AG09309 (cell line): ENCODE data around the gene HAAO.
"Not testable (repeated sequence)": the region's sequence is repeated elsewhere in the genome, so short reads cannot be mapped to it uniquely, and the experiment has no call there.

ENCODE experiments used
- DNase-seq: peaks from one replicate; pipeline ENCODE4 v3.0.0-alpha.2; 2010; ENCODE audit warnings: low read depth
- H3K4me3 ChIP-seq: 2 replicates; pipeline ENCODE4 v1.5.1; 2011; ENCODE audit warnings: mild to moderate bottlenecking, low read depth, low read length, moderate library complexity; ENCODE audit not compliant: control insufficient read depth
- TF ChIP-seq, protein P1 (sequence below): IDR thresholded peaks from 2 replicates; pipeline ENCODE4 v1.5.1; 2011; ENCODE audit warnings: mild to moderate bottlenecking, low read depth, low read length, inconsistent platforms; ENCODE audit not compliant: insufficient read depth, control insufficient read depth; ENCODE audit errors: missing control alignments

Gene HAAO

DNA sequence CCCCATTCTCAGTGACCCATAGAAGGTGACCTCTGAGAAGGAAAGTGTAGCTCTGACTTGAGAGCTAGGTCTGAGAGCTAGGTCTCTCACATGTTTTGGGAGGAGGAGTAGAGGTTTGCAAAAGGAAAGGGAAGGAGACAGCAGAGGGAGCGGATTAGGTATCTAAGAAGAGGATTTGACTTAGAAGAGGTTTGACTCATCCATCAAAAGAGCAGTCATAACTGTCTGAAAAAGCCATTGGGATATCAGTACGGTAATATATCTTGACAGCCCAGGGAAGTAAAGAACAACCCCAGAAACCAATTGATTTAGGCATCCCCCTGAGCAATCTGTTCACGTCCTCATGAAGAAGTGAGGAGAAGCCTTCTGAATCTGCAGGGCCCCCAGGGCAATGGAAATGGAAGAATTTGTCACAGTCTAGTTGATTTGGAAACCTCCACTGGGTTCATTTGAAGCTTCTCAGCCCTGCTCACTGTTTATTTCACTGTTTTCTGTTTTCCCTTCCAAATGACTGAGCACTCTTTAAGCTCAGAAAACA is 47.8 kb downstream of the HAAO start:
- DNase-seq, result no peak
- TF ChIP-seq, protein P1, sequence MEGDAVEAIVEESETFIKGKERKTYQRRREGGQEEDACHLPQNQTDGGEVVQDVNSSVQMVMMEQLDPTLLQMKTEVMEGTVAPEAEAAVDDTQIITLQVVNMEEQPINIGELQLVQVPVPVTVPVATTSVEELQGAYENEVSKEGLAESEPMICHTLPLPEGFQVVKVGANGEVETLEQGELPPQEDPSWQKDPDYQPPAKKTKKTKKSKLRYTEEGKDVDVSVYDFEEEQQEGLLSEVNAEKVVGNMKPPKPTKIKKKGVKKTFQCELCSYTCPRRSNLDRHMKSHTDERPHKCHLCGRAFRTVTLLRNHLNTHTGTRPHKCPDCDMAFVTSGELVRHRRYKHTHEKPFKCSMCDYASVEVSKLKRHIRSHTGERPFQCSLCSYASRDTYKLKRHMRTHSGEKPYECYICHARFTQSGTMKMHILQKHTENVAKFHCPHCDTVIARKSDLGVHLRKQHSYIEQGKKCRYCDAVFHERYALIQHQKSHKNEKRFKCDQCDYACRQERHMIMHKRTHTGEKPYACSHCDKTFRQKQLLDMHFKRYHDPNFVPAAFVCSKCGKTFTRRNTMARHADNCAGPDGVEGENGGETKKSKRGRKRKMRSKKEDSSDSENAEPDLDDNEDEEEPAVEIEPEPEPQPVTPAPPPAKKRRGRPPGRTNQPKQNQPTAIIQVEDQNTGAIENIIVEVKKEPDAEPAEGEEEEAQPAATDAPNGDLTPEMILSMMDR, result no peak

DNA sequence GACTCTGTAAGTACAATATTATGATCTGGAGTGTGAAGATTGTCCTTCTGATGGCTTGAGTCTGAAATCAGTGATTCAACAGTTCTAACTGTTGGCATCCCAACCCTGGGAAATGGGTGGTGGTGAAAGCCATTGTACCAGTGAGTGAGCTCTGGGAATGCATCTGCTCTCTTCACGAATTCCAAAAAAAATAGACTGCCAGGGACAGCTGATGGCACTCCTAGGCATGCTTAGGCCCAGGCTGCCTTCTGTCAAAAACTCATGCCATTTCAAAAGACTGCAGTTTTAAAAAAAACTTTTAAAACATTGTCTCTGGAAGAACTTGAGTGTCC is 48.8 kb downstream of the HAAO start:
- H3K4me3 ChIP-seq, result no peak overlapping the region
- no peak for DNase-seq
- TF ChIP-seq, protein P1, result no peak

More for the DNA sequence above, 47.8 kb downstream of the HAAO start:
- H3K4me3 ChIP-seq, result no peak overlapping the region

DNA sequence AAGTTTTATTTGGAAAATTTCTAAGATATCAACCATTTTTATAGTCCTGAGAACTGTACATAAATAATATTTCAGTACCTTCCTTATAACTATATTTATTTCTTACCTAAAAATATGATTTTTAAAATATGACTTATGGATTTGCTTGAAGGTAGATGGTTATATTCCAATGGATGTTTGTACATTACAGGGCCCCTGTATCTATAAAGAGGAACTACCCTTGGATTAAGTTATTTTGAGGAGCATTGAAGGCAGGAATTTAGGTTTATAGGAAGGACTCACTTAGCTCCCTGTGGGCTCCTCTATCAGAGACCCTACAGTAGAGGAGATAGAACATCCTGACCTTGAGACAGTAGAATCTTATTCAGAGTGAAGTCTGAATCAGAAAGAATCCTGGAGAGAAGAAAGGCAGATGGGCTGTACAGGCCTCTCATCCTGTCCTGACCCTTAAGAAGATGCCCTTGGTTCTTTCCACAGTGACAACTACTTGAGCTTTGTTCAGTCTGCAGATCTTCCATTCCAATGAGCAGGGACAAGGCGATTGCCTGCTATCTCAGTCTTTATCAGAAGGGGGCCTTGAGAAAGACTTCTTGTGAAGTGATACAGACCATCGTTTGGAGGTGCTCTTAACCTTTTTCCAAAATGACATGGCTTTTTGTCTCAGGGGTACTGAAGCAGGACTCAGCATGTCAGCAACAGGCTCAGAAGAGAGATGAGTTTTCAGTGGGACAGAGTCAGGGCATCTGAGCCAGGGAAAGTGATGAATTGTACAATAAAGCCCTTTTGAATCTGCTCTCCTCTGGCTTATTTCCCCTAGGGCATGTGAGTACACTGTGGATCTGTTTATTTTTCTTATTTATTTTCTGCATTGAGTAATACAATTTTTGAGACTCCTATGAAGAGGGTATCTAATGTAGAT is 49.4 kb downstream of the HAAO start:
- TF ChIP-seq, protein P1, result no peak
- no peak overlapping the region for H3K4me3 ChIP-seq
- DNase-seq, result no peak

DNA sequence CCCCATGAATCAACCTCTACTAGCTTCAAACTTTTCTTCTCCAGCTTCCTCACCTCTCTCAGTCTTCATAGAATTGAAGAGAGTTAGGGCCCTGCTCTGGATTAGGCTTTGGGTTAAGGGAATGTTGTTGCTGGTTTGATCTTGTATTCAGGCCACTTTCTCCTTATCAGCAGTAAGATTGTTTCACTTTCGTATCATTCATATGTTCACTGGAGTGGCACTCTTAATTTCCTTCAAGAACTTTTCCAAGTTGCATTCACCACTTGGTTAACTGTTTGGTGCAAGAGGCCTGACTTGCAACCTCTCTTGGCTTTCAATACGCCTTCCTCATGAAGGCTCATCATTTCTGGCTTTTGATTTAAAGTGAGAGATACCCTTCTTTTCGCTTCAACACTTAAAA is 51.2 kb downstream of the HAAO start:
- DNase-seq, result no peak
- TF ChIP-seq, protein P1, result no peak
- H3K4me3 ChIP-seq, result no peak overlapping the region

DNA sequence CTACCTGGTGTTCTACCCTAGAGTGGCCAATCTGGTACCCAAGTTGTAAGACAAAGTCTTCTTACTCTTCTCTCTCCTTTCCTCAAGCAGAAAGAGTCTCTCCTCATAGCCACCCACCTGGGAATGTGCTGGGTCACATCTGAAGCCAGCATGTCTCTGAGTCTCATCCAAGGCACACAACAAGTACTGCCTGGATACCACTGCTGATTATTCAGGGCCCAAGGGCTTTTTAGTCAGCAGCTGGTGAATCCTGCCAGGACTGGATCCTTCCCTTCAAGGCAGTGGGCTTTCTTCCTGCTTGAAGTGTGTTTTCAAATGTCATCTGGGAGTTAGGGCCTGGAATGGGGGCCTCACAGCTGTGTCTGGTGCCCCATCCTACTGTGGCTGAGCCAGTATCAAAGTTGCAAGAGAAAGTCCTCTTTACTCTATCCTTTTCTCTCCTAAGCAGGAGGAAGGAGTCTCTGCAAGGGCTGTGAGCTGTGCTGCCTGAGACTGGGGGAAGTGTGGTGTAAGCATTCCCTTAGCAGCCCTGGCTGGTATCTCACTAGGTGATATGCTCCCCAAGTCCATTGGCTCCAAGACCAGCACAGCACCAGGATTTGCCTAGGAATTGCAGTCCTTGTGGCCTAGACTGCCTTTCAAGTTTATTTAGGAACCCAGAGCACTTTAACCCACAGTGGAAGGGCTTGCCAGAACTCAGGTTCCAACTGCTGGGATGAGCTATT is 55.6 kb downstream of the HAAO start:
- no peak overlapping the region for H3K4me3 ChIP-seq
- no peak for DNase-seq
- TF ChIP-seq, protein P1, result no peak

DNA sequence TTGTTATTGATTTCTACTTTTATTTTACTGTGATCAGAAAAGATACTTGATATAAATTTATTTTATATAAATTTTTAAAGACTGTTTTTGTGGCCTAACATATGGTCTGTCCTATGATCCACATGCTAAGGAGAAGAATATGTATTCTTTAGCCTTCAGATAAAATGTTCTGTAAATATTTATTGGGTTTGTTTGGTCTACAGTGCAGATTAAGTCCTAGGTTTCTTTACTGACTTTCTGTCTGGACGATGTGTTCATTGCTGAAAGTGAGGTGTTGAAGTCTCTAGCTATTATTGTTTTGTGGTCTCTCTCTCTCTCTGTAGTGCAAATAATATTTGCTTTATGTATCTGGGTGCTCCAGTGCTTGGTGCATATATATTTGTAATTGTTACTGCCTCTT is 58.5 kb downstream of the HAAO start:
- DNase-seq, result no peak
- H3K4me3 ChIP-seq, result no peak overlapping the region
- TF ChIP-seq, protein P1, result no peak

DNA sequence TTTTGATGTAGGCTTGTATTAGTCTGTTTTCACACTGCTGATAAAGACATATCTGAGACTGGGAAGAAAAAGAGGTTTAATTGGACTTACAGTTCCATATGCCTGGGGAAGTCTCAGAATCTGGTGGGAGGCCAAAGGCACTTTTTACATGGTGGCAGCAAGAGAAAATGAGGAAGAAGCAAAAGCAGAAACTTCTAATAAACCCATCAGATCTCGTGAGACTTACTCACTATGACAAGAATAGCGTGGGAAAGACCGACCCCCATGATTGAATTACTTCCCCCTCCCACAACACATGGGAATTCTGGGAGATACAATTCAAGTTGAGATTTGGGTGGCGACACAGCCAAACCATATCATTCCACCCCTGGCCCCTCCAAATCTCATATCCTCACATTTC is 61.1 kb downstream of the HAAO start:
- H3K4me3 ChIP-seq, DNase-seq: not testable (repeated sequence)
